GM23338 (cell line): ENCODE data around the gene SPINDOC.

Experiments used
- CREB1 ChIP-seq: fragments of 250-450 bp; sonication (Bioruptor Pico); IDR thresholded peaks from 2 replicates; pipeline ENCODE4 v1.5.0; 2020; ENCODE audit warnings: low read depth, mild to moderate bottlenecking, moderate library complexity
- ETS1 ChIP-seq: IDR thresholded peaks from 2 replicates; pipeline ENCODE4 v1.6.1; 2016; ENCODE audit warnings: antibody characterized with exemption
- EZH2 ChIP-seq: fragments of 200-600 bp; sonication (generic); IDR thresholded peaks from one replicate; pipeline ENCODE4 v1.8.0; 2017; ENCODE audit warnings: antibody characterized with exemption, mild to moderate bottlenecking, low read depth; ENCODE audit not compliant: unreplicated experiment
- EZH2phosphoT487 ChIP-seq: fragments of 200-600 bp; sonication (generic); IDR thresholded peaks from one replicate; pipeline ENCODE4 v1.8.1; 2018; ENCODE audit warnings: antibody characterized with exemption; ENCODE audit not compliant: unreplicated experiment
- JUNB ChIP-seq: IDR thresholded peaks from one replicate; pipeline ENCODE4 v1.6.1; 2016; ENCODE audit warnings: antibody characterized with exemption; ENCODE audit not compliant: unreplicated experiment
- NANOG ChIP-seq: IDR thresholded peaks from 2 replicates; pipeline ENCODE4 v1.6.1; 2016; ENCODE audit warnings: antibody characterized with exemption, borderline replicate concordance
- POLR2AphosphoS5 ChIP-seq: IDR thresholded peaks from 2 replicates; pipeline ENCODE4 v1.6.1; 2016; ENCODE audit warnings: antibody characterized with exemption, low read depth
- REST ChIP-seq: IDR thresholded peaks from one replicate; pipeline ENCODE4 v1.6.1; 2018; ENCODE audit warnings: antibody characterized with exemption; ENCODE audit not compliant: unreplicated experiment
- STAT1 ChIP-seq: IDR thresholded peaks from one replicate; pipeline ENCODE4 v1.6.1; 2016; ENCODE audit warnings: antibody characterized with exemption; ENCODE audit not compliant: unreplicated experiment
- ZNF114 ChIP-seq: fragments of 250-450 bp; sonication (Bioruptor Pico); IDR thresholded peaks from 2 replicates; pipeline ENCODE4 v1.5.0; 2020; ENCODE audit warnings: mild to moderate bottlenecking, moderate library complexity
- ZNF331 ChIP-seq: fragments of 250-450 bp; sonication (Bioruptor Pico); IDR thresholded peaks from 2 replicates; pipeline ENCODE4 v1.5.0; 2020; ENCODE audit warnings: low read depth, mild to moderate bottlenecking, moderate library complexity
- TF ChIP-seq, protein P1 (sequence below), 2 experiments: fragments of 200-600 bp in 1 of 2; sonication (generic) in 1 of 2; conservative IDR thresholded peaks; 2 replicates each; pipeline versions ENCODE4 v1.5.1 to v1.6.1; 2016 to 2017; ENCODE audit warnings: antibody characterized with exemption in 2 of 2, low read depth in 2 of 2, mild to moderate bottlenecking in 2 of 2, moderate library complexity in 1 of 2

- TF ChIP-seq, protein P1, sequence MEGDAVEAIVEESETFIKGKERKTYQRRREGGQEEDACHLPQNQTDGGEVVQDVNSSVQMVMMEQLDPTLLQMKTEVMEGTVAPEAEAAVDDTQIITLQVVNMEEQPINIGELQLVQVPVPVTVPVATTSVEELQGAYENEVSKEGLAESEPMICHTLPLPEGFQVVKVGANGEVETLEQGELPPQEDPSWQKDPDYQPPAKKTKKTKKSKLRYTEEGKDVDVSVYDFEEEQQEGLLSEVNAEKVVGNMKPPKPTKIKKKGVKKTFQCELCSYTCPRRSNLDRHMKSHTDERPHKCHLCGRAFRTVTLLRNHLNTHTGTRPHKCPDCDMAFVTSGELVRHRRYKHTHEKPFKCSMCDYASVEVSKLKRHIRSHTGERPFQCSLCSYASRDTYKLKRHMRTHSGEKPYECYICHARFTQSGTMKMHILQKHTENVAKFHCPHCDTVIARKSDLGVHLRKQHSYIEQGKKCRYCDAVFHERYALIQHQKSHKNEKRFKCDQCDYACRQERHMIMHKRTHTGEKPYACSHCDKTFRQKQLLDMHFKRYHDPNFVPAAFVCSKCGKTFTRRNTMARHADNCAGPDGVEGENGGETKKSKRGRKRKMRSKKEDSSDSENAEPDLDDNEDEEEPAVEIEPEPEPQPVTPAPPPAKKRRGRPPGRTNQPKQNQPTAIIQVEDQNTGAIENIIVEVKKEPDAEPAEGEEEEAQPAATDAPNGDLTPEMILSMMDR (conservative IDR thresholded peaks at IDR 0.05; ENCODE audit: low read depth in 2 of 2): no peak
- TF ChIP-seq POLR2AphosphoS5 (no peak), EZH2 (no peak), CREB1 (CRISPR knock-in tag) (no peak), EZH2phosphoT487 (no peak), REST (no peak), JUNB (no peak), ZNF331 (CRISPR knock-in tag) (no peak), ZNF114 (CRISPR knock-in tag) (no peak), ETS1 (no peak), STAT1 (no peak), NANOG (no peak)
Measured at GRCh38 chr11:63767267-63767564, 46.0 kb upstream of the SPINDOC start.
